ENCODE results near the gene CREB3L1.

CREB3L1 gene

DNA sequence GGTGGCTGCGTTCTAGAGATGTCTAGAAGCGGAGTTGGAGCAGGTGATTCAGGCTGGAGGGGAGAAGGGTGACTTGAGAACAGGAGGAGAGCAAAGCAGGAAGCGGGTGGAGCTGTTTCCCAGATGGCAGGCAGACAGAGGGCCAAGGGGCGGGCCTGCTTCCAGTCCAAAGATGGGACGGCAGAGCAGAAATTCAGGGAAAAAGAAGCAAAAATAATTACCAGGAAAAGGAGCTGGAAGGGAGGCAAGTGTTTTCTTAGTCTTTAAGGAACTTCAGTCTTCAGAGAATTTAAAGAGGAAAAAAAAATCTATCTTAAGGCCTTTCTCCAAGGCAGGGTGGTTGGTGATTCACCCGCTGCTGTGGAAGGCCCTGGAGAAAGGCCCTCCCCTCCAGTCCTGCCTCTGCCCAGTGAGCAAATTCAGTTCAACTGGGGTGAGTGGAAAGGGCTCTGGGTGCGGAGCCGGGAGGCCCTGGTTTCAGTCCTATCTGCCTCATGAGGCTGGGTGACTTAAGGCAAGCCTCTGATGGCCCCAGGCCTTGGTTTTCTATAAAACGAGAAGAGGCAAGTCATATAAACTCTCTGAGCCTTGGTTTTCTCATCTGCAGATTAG is 4.5 kb upstream of the CREB3L1 start:
- no peak for DNase-seq (ENCODE audit: low read depth in 2 of 2)

GRCh38 chr11:46273511-46274205 is 3.8 kb upstream of the CREB3L1 start:
- DNase-seq (ENCODE audit: low read depth in 2 of 2) = no peak

DNA sequence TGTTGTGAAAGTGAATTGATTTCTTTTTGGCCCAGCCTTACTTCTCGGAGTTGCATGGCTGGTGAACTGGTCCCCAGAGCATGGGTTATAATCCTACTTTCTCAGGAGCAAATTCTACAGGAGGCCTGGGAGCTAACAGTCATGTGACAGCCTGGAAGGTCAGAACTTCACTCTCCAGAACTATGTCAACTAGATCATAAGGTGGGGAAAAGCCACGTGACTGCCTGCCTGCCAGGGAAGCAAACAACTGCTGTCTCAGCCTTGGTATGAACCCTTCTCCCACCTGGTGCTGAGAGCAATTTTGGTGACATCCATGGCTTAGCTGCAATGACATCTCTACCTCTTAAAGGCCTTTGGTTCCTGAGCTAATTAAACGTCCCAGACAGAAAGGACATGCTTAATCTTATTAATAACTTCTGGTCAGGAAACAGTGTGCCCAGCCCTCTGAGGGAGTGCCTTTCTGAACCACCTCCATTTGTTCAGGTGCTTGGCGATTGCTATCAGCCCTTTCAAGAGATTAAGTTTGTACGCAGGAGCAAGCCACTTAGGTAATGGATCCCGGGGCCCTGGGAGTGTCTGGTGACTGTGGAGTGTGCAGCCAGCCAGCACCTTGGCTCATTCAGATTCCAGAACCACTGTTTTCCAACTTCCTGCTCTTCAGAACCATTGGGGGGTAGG is 1.4 kb upstream of the CREB3L1 start:
- no peak for DNase-seq (ENCODE audit: low read depth in 2 of 2)

GRCh38 chr11:46277313-46277621 is 195 bp upstream of the CREB3L1 start:
- DNase-seq (ENCODE audit: low read depth in 2 of 2) = no peak

DNA sequence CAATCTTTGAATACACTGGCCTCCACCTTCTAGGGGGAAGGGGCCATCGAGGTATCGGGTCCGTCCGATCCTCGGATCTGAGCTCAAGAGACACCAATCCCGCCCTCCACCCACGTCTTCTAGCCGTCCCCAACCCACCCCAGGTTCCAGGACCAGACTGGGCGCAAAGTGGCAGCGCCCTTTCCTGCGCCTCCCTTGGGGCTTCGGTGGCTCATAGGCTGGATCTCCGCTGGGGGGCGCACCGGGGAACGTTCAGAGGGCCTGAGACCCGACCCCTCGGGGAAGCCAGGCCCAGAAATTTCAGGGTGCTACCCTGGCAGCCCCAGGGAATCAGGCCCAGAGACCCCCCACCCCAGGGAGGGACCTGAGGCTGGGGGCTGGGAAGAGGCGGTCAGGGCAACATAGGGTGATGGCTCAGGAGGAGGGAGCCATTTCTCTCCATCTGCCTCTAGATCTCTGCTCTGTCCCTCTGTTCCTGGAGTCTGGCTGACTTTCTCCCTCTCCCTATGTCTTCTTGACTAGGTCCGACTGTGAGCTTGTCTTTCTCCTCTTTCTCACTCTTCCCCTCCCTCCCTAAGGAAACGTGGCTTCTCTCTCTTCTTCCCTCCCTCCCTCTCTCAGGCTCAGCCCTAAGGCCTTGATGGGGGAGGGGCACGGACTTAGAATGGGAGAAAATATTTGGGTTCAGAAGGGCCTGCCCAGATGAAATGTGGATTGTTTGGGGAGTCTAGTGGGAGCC is 1.1 kb downstream of the CREB3L1 start:
- DNase-seq (ENCODE audit: low read depth in 2 of 2) = no peak

DNA sequence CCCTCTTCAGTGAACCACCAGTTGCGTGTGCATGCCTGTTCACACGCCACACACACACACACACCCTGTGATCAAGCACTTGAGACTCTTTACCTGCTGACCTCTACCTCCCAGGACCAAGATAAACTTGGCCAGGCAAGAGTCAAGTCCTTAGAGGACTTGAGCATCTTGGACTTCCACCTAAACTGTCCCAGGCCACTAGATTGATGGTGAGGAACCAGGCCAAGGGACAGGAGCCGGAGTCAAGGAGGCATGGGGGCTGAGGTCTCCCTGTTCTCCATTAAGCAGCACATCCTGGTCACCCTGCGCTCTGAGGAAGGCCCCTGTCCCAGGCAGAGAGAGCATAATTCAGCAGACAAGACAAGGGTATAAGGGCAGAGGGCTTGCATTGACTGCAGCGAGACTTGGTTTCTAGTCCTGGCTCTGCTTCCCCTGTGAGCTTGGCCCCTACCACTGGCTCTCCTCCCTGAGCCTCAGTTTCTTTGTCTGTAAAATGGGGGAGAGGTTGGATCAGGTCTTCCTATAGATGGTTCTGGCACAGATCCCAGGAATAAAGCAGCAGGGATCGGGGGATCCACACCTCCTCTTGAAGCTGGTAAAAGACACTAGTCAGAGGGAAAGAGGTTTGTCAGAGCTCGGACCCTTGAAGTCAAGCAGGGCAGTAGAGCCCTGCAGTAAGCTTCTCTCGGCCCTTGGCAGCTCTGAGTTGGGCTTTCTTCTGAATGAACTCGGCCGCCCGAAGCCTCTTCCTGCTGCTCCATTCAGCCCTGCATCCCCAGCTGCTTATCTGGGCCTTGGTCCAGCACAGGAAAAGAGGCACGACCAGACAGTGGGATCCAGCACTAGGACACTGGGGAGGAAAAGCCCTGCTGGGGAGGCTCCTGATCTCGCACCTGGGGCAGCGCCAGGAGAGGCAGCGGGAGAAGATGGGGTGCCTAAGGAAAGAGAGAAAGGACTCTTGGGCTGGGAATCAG is 2.0 kb downstream of the CREB3L1 start:
- no peak for DNase-seq (ENCODE audit: low read depth in 2 of 2)

DNA sequence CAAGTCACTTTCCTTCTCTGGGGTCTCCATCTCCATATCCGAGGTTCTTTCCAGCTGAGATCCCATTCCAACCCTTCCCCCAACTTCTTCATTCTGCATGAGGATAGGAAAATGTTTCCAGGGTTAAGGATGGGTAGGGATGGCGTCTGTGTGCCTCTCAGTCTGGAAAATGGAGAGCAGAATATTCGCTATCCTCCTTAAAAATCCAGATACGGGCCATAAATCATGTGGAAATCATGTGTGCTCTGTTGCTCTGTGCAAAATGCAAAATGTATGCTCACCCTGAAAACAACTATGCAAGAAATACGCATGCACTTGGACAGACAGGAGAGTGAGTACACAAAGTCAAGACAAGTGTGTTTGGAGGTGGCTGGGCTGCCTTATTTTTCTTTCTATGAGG is 3.2 kb downstream of the CREB3L1 start:
- no peak for DNase-seq (ENCODE audit: low read depth in 2 of 2)

DNA sequence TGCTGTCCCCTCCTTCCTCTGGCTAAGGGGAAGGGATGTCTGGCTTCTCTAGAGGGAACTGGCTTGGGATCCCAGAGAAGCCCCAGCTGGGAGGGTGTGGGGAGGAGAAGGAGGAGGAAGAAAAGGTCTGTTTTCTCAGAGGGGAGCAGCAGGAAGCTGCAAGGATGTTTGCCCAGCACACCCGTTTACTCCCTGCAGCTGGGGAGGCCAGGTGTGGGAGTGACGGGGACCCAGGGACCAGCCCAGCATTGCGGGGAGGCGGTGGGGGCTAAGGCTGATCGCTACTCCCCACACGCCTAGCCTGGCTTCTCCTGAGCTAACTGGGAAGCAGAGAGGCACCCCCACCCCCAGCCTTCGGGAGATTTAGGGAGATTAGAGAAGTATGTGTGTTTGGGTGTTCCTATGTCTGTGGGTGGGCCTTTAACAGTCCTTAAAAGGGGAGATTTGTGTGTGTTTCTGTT is 3.9 kb downstream of the CREB3L1 start:
- no peak for DNase-seq (ENCODE audit: low read depth in 2 of 2)

- DNase-seq (ENCODE audit: low read depth in 2 of 2) = no peak
These were observed 7.7 kb downstream of the CREB3L1 start for GRCh38 chr11:46285173-46285572.

DNA sequence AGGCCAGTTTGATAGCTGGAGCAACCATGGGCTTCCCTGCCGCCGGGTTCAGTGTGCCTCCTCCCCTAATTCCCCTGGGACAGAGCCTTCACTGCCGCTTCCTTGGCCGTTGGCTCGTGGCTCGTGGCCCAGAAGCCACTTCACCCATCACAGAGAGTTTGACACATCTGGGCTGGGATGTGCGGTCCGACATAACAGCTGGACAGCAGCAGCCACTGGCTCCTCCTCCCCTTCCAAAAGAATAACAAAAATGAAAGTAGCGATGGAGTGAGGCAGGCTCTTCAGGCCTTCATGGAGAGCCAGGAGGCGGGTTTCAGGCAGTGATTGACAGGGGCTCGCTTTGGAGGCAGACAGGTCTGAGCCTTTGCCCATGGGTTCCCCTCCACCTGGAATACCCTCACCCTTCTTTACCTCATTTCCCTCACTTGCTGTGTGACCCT is 8.2 kb downstream of the CREB3L1 start:
- no peak for DNase-seq (ENCODE audit: low read depth in 2 of 2)

- DNase-seq (ENCODE audit: low read depth in 2 of 2) = no peak
These were observed 9.3 kb downstream of the CREB3L1 start for GRCh38 chr11:46286789-46287188.

GRCh38 chr11:46288451-46288850 is 11.0 kb downstream of the CREB3L1 start:
- DNase-seq (ENCODE audit: low read depth in 2 of 2) = no peak

DNA sequence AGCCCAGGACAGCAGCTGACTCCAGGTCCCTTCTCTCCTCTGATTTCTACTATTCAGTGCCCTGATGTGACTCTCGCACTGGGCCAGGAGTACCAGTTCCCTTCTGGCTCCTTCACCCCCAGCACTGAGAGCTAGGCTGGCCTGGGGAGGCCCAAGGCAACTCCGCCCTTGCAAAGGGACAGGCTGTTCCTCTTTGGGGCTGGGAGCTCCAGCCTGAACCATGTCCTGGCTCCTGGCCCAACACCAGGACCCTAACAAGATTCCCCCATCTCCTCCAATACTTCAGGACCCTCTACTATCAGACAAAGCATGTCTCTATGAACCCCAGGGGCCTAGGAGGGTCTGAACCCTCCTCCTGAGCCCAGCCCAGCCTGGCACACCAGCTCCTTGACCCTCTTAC is 12.5 kb downstream of the CREB3L1 start:
- no peak for DNase-seq (ENCODE audit: low read depth in 2 of 2)

- DNase-seq (ENCODE audit: low read depth in 2 of 2) = no peak
These were observed 13.3 kb downstream of the CREB3L1 start for GRCh38 chr11:46290598-46291309.

GRCh38 chr11:46291441-46292150 is 14.1 kb downstream of the CREB3L1 start:
- DNase-seq (ENCODE audit: low read depth in 2 of 2) = no peak

DNA sequence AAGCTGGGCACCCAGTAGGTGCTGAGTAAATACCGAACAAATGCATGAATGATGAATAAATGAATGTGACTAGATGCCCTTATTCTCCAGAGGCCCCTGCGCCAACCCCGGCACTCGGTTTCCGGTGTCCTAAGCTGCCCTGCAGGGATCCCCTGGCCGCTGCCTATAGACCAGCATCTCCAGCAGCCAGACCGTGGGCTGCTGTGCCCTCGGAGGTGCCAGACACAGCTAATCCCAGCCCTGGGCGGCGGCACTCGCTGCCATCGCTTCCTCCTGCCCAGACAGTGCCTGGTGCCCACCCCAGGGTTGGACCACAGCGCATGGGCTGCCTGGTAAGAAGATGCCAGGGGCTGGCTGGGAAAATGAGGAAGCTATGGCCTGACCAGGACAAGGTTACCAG is 15.6 kb downstream of the CREB3L1 start:
- no peak for DNase-seq (ENCODE audit: low read depth in 2 of 2)

- DNase-seq (ENCODE audit: low read depth in 2 of 2) = no peak
These were observed 16.2 kb downstream of the CREB3L1 start for GRCh38 chr11:46293641-46294103.

DNA sequence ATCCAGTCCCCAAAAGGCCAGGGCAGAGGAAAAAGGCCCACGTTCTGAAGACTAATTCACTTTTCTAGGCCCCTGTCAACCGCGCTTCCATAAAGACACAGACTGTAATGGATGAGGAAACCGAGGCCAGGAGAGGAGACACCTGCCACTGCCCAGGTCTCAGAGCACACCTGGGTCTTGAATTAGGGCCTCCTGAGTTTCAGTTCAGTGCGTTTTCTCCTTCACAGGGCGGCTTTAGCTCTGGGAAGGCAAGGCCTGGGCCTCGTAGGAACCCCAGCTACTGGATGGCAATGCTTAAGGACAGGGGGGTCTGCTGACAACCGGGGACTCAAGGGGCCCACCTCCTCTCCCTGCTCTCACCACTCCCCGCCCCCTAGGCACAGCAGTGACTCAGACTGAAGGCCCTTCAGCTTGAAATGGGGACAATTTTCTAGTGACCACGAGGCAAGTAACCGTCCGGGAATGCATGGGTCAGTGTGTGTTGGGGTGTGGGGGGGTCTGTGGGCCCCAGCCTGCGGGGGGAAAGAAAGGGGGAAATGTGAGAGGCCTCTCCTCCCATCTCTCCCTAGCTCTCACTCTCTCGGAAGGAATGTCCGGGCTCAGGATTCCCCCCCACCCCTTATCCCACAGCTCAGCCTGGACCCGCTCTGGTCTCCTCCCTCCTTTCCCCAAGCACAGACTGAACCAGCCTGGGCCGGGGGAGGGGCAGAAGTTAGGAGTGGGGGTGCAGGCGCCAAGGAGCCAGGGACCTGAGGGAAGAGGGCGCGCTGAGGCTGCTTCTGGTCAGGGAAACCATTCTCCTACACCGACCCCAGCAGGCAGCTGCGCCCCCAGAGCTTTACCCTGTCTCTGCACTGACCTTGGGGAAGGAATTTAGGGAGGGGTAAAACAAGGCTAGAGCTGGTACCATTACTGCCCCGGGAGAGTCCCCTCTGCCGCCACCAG is 17.2 kb downstream of the CREB3L1 start:
- DNase-seq (ENCODE audit: low read depth in 2 of 2) = no peak
